Stimulated activated naive CD8-positive, alpha-beta T cell treated with anti-CD3 and anti-CD28 coated beads, Interleukin-15, Interleukin-2, amounts not matched to agents 100 ng/mL and 50 ng/mL, for 24 hours (primary cell): ENCODE data around the gene CAND1.
A peak's percentile ranks its signal among the peaks of the same experiment; 100 is the strongest.

Experiments
- H3K27ac Mint-ChIP-seq: one replicate; pipeline ENCODE4 v1.8.0; 2021; ENCODE audit warnings: mild to moderate bottlenecking, mixed read lengths
- H3K27me3 Mint-ChIP-seq: one replicate; pipeline ENCODE4 v1.8.0; 2021; ENCODE audit warnings: mixed read lengths
- H3K36me3 Mint-ChIP-seq: one replicate; pipeline ENCODE4 v1.8.0; 2021; ENCODE audit warnings: low read depth, mixed read lengths
- H3K4me1 Mint-ChIP-seq: one replicate; pipeline ENCODE4 v1.8.0; 2021; ENCODE audit warnings: low read depth, mixed read lengths
- H3K4me3 Mint-ChIP-seq: one replicate; pipeline ENCODE4 v1.8.0; 2021; ENCODE audit warnings: mild to moderate bottlenecking, mixed read lengths
- H3K9me3 Mint-ChIP-seq: one replicate; pipeline ENCODE4 v1.8.0; 2021; ENCODE audit warnings: mixed read lengths

CAND1 gene

GRCh38 chr12:67299926-67300325 lies 30.8 kb downstream of the CAND1 start:
- Mint-ChIP-seq H3K27me3 (no peaks in the 10 kb centered on the region), H3K36me3 (peaks cover 88% of the 10 kb centered on the region), H3K4me3 (no peak overlapping the region), H3K27ac (no peak overlapping the region), H3K9me3 (no peaks in the 10 kb centered on the region), H3K4me1 (no peaks in the 10 kb centered on the region)

DNA sequence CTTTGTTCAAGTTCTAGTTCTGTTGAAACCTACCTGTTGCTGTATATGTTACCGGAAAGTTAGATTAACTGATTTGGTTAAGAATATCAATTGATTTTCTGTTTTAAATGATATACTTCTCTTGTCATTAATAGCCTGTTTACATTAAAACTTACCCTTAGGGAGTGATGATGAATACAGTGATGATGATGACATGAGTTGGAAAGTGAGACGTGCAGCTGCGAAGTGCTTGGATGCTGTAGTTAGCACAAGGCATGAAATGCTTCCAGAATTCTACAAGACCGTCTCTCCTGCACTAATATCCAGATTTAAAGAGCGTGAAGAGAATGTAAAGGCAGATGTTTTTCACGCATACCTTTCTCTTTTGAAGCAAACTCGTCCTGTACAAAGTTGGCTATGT lies 33.0 kb downstream of the CAND1 start:
- no peaks in the 10 kb centered on the region for H3K9me3 Mint-ChIP-seq
- peaks cover 90% of the 10 kb centered on the region for H3K36me3 Mint-ChIP-seq
- H3K27me3 Mint-ChIP-seq: no peaks in the 10 kb centered on the region
- no peak overlapping the region for H3K27ac Mint-ChIP-seq
- H3K4me3 Mint-ChIP-seq: no peak overlapping the region
- no peaks in the 10 kb centered on the region for H3K4me1 Mint-ChIP-seq

DNA sequence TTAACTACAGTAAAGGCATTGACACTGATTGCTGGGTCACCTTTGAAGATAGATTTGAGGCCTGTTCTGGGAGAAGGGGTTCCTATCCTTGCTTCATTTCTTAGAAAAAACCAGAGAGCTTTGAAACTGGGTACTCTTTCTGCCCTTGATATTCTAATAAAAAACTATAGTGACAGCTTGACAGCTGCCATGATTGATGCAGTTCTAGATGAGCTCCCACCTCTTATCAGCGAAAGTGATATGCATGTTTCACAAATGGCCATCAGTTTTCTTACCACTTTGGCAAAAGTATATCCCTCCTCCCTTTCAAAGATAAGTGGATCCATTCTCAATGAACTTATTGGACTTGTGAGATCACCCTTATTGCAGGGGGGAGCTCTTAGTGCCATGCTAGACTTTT lies 36.4 kb downstream of the CAND1 start:
- peaks cover 91% of the 10 kb centered on the region for H3K36me3 Mint-ChIP-seq
- no peak overlapping the region for H3K27ac Mint-ChIP-seq
- H3K4me1 Mint-ChIP-seq: no peaks in the 10 kb centered on the region
- no peaks in the 10 kb centered on the region for H3K9me3 Mint-ChIP-seq
- H3K4me3 Mint-ChIP-seq: no peak overlapping the region
- no peaks in the 10 kb centered on the region for H3K27me3 Mint-ChIP-seq

DNA sequence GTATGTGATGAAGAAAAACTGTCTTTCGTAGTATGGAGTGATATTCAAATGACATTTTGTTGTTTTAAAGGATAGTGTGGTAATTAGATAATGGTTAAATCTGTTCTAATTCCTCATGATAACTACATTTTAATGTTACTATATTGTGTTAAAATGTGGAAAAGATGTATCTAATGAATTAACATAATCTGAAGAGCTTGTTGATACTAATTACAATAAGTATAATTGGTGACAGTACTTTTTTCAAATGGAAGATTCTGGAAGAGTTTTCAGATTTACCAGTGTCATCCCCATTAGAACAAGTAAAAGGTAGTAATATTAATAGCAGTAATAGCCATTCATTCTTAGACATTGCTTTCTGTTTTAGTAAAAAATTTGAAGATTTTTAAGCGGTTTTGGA lies 37.6 kb downstream of the CAND1 start:
- Mint-ChIP-seq H3K27me3 (no peaks in the 10 kb centered on the region), H3K9me3 (no peaks in the 10 kb centered on the region), H3K4me3 (no peak overlapping the region), H3K36me3 (peaks cover 93% of the 10 kb centered on the region), H3K27ac (no peak overlapping the region), H3K4me1 (no peaks in the 10 kb centered on the region)

GRCh38 chr12:67315661-67316060 lies 46.5 kb downstream of the CAND1 start:
- Mint-ChIP-seq H3K27ac (no peak overlapping the region), H3K27me3 (no peaks in the 10 kb centered on the region), H3K36me3 (peaks cover 72% of the 10 kb centered on the region), H3K4me3 (no peak overlapping the region), H3K9me3 (no peaks in the 10 kb centered on the region), H3K4me1 (peaks cover 11% of the 10 kb centered on the region)

GRCh38 chr12:67318786-67319185 lies 49.6 kb downstream of the CAND1 start:
- peaks cover 64% of the 10 kb centered on the region for H3K36me3 Mint-ChIP-seq
- H3K27ac Mint-ChIP-seq: no peak overlapping the region
- H3K27me3 Mint-ChIP-seq: no peaks in the 10 kb centered on the region
- H3K4me1 Mint-ChIP-seq: peaks cover 18% of the 10 kb centered on the region
- no peak overlapping the region for H3K4me3 Mint-ChIP-seq
- H3K9me3 Mint-ChIP-seq: peaks cover 5% of the 10 kb centered on the region

- Mint-ChIP-seq H3K27me3 (no peaks in the 10 kb centered on the region), H3K4me3 (no peak overlapping the region), H3K4me1 (peaks cover 18% of the 10 kb centered on the region), H3K9me3 (peaks cover 12% of the 10 kb centered on the region), H3K27ac (no peak overlapping the region), H3K36me3 (peaks cover 55% of the 10 kb centered on the region)
Measured at GRCh38 chr12:67319936-67320335, 50.8 kb downstream of the CAND1 start.

DNA sequence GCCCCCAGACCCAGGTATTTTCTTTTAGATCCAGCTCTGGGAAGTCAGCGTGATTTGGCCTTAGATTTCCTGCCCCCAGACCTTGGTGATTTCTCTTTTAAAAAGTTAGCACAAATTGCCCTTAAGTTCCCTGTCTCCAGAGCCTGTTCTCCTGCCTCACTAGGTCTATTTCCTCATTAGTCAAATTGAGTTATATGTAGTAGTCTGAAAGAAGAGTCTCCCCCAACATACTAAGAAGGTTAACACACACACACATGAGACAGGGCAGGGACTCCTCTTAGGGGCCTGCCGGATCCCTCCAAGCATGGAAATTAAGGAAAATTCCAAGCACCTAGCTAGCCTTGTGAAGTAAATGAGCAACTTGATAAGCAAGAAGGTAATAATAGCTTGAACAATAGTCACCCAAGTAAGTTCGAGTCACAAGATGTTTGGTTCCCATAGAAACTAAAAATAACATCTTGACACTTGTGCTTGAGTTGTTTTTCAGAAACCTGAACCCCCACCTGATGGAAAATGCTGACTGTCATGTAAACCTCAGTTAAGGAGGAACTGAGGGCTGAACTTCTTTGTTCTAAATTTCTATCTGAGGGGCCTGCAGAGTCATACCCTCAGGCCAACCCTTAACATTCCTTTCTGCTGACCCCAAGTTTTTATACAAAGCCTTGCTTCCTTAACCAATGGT lies 51.6 kb downstream of the CAND1 start:
- H3K36me3 Mint-ChIP-seq: peaks cover 53% of the 10 kb centered on the region
- H3K27ac Mint-ChIP-seq: peak overlapping the region; percentile 65
- peaks cover 18% of the 10 kb centered on the region for H3K4me1 Mint-ChIP-seq
- H3K27me3 Mint-ChIP-seq: no peaks in the 10 kb centered on the region
- peaks cover 12% of the 10 kb centered on the region for H3K9me3 Mint-ChIP-seq
- H3K4me3 Mint-ChIP-seq: peak overlapping the region; percentile 10

- H3K27me3 Mint-ChIP-seq: no peaks in the 10 kb centered on the region
- H3K9me3 Mint-ChIP-seq: peaks cover 12% of the 10 kb centered on the region
- no peak overlapping the region for H3K27ac Mint-ChIP-seq
- H3K4me3 Mint-ChIP-seq: no peak overlapping the region
- H3K36me3 Mint-ChIP-seq: peaks cover 43% of the 10 kb centered on the region
- peaks cover 18% of the 10 kb centered on the region for H3K4me1 Mint-ChIP-seq
Measured at GRCh38 chr12:67322580-67322979, 53.4 kb downstream of the CAND1 start.

DNA sequence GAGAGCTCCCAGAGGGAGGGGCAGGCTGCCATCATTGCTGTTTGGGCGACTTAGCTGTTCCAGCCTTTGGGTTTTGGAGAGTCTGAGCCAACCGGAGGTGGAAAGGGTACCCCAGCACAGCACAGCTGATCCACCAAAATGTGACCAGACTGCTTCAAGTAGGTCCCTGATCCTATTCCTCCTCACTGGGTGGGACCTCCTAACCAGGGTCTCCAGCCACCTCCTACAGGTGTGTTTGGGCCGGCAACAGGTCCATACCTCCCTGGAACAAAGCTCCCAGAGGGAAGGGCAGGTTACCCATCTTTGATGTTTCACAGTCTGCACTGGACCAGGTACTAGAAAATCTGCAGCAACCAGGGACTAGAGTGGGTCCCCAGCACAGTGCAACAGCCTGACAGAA lies 53.8 kb downstream of the CAND1 start:
- Mint-ChIP-seq H3K36me3 (peaks cover 40% of the 10 kb centered on the region), H3K27me3 (no peaks in the 10 kb centered on the region), H3K27ac (no peak overlapping the region), H3K9me3 (peaks cover 12% of the 10 kb centered on the region), H3K4me1 (peaks cover 18% of the 10 kb centered on the region), H3K4me3 (no peak overlapping the region)

- H3K27ac Mint-ChIP-seq: no peak overlapping the region
- H3K36me3 Mint-ChIP-seq: peaks cover 7% of the 10 kb centered on the region
- no peak overlapping the region for H3K4me3 Mint-ChIP-seq
- H3K4me1 Mint-ChIP-seq: peaks cover 4% of the 10 kb centered on the region
- H3K9me3 Mint-ChIP-seq: peaks cover 12% of the 10 kb centered on the region
- no peaks in the 10 kb centered on the region for H3K27me3 Mint-ChIP-seq
Measured at GRCh38 chr12:67326637-67327036, 57.5 kb downstream of the CAND1 start.

DNA sequence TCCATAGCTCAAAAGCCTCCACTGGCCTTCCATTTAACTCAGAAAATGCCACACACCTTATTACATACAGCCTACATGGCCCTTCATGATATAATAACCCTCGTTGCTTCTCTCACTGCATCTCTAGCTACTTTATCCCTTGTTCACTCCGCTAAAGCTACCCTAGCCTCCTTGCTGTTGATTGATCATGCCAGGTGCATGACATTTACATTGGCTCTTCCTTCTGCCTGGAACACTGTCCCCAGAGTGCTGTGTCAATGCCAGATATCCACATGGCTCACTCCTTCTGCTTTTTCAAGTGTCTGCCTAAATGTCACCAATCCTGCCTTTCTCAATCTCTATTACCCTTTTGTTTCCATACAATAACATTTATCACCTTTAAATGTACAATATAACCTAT lies 58.3 kb downstream of the CAND1 start:
- H3K27ac Mint-ChIP-seq: no peak overlapping the region
- no peaks in the 10 kb centered on the region for H3K27me3 Mint-ChIP-seq
- peaks cover 7% of the 10 kb centered on the region for H3K9me3 Mint-ChIP-seq
- H3K4me1 Mint-ChIP-seq: peaks cover 4% of the 10 kb centered on the region
- H3K4me3 Mint-ChIP-seq: no peak overlapping the region
- H3K36me3 Mint-ChIP-seq: no peaks in the 10 kb centered on the region

- no peaks in the 10 kb centered on the region for H3K9me3 Mint-ChIP-seq
- H3K4me1 Mint-ChIP-seq: peaks cover 4% of the 10 kb centered on the region
- H3K4me3 Mint-ChIP-seq: no peak overlapping the region
- H3K27ac Mint-ChIP-seq: no peak overlapping the region
- H3K27me3 Mint-ChIP-seq: no peaks in the 10 kb centered on the region
- H3K36me3 Mint-ChIP-seq: peaks cover 12% of the 10 kb centered on the region
Measured at GRCh38 chr12:67331123-67331522, 62.0 kb downstream of the CAND1 start.

DNA sequence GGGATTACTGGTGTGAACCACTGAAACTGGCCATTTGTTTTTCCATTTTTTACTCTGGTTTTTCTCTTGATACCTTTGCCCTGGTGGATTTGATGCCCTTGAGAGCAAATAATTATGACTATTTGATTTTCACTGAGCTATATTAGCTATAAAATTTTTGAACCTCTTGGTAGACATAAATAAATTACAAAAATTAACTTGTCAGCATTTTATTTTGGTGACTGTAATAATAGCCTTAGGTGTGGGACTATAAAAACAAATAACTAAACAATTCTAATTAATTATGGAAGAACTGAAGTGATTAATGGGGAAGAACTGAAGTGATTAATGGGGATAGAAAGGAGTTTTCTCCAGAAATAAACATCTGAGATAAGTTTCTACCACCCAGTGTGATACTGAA lies 62.7 kb downstream of the CAND1 start:
- no peak overlapping the region for H3K4me3 Mint-ChIP-seq

GRCh38 chr12:67333649-67334048 lies 64.5 kb downstream of the CAND1 start:
- H3K4me1 Mint-ChIP-seq: peaks cover 4% of the 10 kb centered on the region
- H3K36me3 Mint-ChIP-seq: peaks cover 30% of the 10 kb centered on the region
- no peaks in the 10 kb centered on the region for H3K27me3 Mint-ChIP-seq
- H3K27ac Mint-ChIP-seq: no peak overlapping the region
- no peak overlapping the region for H3K4me3 Mint-ChIP-seq
- H3K9me3 Mint-ChIP-seq: peaks cover 6% of the 10 kb centered on the region

More for the DNA sequence above, 62.7 kb downstream of the CAND1 start:
- peaks cover 4% of the 10 kb centered on the region for H3K4me1 Mint-ChIP-seq
- no peaks in the 10 kb centered on the region for H3K9me3 Mint-ChIP-seq
- H3K36me3 Mint-ChIP-seq: peaks cover 16% of the 10 kb centered on the region
- H3K27me3 Mint-ChIP-seq: no peaks in the 10 kb centered on the region
- no peak overlapping the region for H3K27ac Mint-ChIP-seq

DNA sequence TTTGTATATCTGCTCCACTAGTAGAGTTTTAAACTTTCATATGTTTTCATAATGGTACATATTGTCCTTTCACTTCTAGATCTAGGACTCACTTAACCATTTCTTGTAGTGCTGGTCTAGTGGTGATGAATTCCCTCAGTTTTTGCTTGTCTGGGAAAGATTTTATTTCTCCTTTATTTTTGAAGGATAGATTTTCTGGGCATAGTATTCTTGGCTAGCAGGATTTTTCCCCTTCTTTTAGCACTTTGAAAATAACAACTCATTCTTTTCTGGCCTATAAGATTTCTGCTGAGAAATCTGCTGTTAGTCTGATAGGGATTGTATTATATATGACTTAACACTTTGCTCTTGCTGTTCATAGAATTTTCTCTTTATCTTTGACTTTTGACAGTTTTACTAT lies 69.3 kb downstream of the CAND1 start:
- Mint-ChIP-seq H3K27ac (no peak overlapping the region), H3K4me1 (no peaks in the 10 kb centered on the region), H3K4me3 (no peak overlapping the region), H3K36me3 (peaks cover 42% of the 10 kb centered on the region), H3K9me3 (peaks cover 18% of the 10 kb centered on the region), H3K27me3 (no peaks in the 10 kb centered on the region)
